Measurements from ENCODE around the gene DRGX.

The DRGX gene

DNA sequence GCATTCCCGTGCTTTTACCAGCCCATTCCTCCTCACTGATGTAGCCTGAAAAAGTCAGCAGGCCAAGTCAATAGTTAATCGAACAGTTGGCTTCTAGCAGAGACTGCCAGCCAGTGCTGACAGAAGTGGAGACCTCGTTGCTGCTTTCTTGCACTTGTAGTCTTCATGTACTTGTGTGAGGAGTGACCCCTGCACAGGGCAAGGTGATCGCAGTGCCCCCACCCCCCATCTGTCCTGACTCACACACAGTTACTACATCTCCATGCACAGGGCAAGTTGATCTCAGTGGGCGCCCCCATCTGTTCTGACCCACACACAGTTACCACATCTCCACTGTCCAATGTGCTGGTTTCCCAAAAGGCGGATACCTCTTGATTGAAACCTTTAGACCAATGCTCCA lies 62.7 kb downstream of the DRGX start:
- DNase-seq = no peak

DNA sequence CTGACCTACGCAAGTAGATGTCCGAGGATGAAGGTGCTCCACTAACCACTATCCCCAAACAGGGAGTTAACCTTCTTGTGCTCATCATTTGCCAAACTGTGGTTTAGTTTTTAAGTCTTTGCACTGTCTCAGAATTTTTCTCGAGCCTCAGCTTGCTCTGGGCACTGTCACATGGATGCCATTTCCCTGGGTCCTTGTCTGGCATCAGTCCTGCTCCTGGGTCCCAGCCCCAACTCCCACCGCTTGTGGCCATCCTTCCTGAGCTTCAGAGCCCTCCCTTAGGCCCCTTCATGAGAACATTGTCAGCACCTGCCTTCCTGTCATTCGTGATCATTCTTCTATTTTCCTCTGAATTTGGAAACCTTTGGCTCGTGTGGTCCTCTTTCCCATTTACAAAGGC lies 63.1 kb downstream of the DRGX start:
- no peak for DNase-seq

- DNase-seq = no peak
These were observed 63.6 kb downstream of the DRGX start for GRCh38 chr10:49332333-49332732.

DNA sequence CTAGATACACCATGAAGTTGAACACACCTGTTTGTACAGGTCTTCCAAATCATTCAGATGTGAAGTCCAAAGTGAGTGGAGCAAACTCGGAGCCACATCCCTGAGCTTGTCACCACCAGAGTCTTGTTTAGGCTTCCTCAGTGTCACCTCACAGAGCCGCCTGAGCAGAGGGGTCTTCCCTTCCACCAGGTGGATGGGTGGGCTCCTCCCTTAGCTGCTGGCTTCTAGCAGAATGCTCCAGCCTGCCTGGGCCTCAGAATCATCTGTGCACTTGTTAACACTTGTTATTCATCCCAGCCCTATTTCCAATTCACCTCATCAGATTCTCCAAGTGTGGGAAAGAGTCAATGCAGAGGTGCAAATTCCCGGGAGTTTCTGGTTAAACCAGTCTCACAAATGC lies 64.5 kb downstream of the DRGX start:
- no peak for DNase-seq

DNA sequence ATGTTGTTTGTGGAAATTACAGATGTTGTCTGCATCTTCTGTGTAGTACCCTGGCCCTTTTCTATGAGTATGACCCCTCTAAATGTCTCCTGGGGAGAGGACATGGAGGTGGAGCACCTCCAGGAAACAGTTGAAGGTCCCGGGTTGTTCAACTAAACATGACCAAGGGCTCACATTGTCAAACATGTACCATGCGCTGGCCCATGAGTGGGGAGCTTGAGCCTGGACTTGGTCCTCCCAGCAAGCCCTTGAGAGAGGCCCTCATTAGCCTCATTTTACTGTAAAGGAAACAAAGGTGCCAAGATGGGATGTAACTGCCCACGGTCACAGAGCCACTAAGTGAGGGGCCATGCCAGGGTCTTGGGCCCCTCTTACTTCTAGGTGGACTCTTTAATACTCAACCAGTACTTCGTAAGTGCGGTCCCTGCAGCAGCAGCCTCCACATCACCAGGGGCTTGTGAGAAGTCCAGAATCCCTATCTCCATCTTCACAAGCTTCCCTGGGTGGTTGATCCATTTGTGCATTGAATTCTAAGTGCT lies 65.7 kb downstream of the DRGX start:
- no peak for DNase-seq

DNA sequence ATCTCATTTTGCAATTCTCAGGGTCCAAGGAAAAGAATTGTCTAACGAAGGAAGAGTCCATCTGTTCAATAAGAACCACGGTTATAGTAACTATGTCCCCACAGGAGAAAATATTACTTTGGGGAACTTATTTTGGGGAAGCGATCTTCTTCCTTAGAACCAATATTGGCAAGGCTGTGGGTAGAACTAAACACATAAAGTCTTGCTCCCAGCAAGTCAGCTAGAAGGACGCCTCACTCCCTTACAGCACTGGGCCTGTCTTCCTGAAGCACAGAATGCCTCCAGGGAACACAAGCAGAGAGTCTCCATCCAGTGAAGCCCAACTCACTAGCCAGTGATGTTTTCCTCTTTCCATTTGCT lies 66.8 kb downstream of the DRGX start:
- DNase-seq = no peak

DNA sequence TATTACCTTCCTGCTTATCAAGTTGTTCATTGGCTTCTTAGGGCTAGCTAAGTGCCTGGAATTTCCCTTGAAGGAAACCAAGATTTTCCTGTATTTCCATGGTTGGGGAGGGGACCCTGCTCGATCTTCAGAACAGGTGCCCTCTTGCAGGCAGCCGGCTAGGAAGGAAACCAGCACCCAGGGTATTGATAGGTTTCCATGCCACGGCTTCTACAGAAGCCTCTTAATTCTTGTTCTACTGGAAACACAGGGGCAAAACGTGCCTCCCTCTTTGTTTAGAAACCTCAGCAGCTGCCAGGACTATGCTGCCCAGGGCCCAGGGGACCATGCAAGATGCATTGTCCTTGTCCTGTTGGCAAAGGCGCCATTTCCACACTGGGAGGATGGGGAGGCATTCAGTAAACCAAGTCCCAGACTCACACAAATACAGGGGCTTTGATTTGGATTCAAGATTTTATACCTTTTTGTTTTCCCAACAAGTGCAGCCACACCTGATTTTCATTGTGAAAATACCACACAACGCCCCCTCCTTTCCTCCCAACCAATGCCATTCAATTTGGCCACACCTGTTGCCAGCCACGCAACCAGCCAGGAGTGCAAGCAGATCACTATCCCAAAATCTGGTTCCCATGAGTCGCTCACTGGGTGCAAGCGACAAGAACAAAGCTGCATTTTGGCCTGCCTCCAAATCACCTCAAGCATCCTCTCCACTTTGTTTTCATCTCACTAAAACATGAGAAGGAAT lies 67.3 kb downstream of the DRGX start:
- no peak for DNase-seq

GRCh38 chr10:49327036-49327813 lies 68.7 kb downstream of the DRGX start:
- DNase-seq = peak; percentile 36

- peak; percentile 36 for DNase-seq
These were observed 69.7 kb downstream of the DRGX start for GRCh38 chr10:49325916-49326783.

DNA sequence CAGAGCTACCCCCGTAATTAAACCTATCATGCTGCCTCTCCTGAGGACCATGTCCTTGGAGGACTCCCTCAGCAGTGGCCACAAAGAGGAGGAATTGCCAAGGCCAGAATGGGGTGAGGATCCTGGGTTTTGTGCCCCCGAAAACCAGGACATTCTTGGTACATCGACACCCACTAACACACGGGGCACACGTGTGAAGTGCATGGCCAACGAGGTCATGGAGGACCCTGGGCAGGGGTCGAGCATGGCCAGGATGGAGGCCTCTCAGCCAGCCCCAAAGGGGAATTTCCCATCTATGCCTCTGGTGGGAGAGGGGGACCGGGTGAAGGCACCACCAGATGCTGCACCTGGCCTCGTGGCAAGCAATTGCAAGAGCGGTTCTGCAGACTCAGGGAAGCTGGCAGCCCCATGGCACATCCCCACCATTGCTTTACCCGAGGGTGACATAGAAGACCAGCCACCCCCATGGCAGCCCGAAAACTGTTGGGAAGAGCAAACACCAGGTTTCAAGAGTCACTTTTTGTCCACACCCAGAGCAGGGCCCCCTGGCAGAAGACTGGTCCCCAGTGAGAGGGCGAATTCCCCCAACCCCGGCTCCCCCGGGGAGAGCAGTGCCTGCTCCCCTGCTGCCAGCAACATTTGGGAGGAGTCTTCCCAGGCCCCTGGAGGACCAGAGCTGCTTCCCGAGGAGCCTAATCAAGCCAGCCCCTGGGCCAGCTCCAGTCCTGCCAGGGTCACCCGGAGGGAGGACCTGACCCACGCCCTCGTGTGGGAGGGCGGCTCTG lies 70.6 kb downstream of the DRGX start:
- no peak for DNase-seq

DNA sequence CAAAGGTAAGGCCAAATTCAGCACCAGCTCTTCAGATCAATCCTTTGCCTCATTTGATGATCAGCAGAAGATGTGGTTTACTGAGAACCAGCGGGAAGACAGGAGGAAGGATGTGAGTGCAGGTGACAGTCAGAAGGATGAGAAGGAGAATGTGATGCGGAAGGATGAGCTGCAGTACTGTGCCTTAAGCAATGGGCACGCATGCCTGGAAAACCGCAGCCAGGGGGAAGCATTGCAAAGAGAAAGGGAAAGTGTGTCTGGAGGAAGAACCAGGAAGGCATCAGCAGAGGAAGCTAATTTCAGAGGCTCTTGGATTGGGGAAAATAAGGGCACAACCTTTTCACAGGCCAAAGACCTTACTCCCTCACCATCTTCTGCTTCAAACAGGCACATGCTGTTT lies 71.2 kb downstream of the DRGX start:
- no peak for DNase-seq

- DNase-seq = no peak
These were observed 72.0 kb downstream of the DRGX start for GRCh38 chr10:49323896-49324270.

DNA sequence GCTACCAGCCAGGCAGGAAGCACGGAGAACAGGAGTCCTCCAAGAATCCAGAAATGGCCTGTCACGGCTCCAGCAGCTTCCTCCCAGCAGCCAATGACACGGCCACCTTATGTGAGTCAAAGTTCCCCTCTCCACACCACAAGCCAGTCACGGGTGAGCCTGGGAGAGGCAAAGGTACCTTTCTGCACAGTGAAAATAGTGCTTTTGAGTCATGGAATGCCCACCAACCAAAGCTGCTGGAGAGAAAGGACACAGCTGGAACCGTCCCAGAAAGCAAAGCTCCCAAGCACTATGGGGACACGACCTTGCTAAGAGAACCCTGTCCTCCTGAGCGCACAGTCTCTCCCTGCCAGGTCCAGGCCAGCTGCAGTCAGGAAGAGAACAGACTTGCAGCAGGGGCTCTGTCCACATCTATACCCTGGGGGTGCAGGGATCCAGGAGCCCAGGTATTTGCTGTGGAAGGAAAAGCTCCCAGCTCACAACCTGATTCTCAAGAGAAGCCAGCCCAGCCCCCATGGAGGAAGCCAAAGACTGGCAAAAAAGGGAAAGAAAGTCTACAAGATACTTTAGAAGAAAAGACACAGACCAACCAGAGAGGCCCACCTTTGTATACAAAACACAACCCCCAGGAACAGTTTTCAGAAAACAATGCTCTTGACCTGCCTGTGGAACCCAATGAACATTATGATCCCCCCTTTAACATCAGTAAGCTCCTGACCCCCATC lies 72.6 kb downstream of the DRGX start:
- DNase-seq = peak; percentile 44

GRCh38 chr10:49322371-49323170 lies 73.3 kb downstream of the DRGX start:
- no peak for DNase-seq

GRCh38 chr10:49321021-49321420 lies 74.9 kb downstream of the DRGX start:
- DNase-seq = no peak

DNA sequence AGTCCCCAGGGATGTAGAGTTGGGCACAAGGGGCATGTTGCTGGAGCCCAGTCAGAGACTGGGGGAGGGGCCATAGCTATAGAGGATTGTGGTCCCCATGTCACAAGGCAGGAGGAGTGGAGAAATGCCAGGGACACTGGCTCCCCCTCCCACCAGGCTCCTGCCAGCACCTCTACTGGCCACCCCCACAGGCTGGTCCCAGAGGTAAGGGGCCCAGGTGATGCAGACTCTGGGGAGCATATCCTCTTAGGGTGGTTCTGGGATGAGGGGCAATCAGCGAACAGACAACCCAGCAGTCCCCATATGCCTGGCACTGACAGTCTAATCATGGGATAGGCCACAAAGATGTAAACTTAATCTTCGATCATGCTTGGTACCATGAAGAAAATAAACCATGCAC lies 75.7 kb downstream of the DRGX start:
- DNase-seq = no peak

DNA sequence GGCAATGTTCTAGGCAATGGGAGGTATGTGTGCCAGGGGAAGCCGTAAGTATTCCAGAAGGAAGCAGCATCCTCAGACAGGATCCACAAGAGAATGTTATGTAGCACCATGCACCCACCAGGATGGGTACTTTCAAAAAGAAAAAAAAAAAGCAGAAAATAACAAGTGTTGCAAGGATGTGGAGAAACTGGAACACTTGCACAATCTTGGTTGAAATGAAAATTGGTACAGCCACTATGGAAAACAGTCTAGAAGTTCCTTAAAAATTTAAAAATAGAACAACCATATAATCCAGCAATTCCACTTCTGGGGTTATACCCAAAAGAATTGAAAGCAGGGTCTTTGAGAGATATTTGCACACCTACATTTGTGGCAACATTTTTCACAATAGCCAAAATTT lies 76.7 kb downstream of the DRGX start:
- no peak for DNase-seq

DNA sequence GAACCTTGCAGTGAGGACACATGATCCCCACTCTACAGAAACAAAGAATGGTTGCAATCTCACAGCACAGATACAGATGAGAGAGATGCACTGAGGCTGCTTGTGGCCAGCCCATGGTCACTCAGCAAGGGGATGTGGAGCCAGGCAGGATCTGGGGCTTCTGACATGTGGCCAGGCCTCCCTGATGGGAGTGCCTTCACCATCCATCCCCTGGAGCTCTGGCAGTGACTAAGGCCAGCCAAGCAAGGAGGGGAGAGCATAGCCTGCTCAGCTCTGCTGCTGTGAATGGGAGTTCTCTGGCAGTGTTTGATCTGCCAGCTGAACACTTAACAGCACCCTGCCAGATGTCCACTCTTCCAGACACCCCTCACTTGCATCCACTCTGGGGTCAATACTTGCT lies 77.1 kb downstream of the DRGX start:
- peak; percentile 39 for DNase-seq

GRCh38 chr10:49318028-49318427 lies 77.9 kb downstream of the DRGX start:
- DNase-seq = no peak

GRCh38 chr10:49314806-49315205 lies 81.1 kb downstream of the DRGX start:
- no peak for DNase-seq

Measured in activated CD8-positive, alpha-beta memory T cell treated with anti-CD3 and anti-CD28 coated beads, Interleukin-2, amount 50 U/mL, for 48 hours (primary cell).